SK-N-SH (cell line): ENCODE data around the gene ARHGAP11A. TPM values are rescaled to one million over a fixed set of nuclear protein-coding genes. Genes with fewer than 3 reads are reported as not detected.
A peak's percentile ranks its signal among the peaks of the same experiment; 100 is the strongest.

ENCODE experiments used
- CTCF ChIA-PET: fragments of 300-600, 350-600 bp; formaldehyde crosslinking; extraction: SDS; loops from one replicate; lab custom pipeline; 2021; lab: Yijun Ruan, JAX
- POLR2A ChIA-PET: fragments of 350-600 bp; sonication (Branson Sonifier 250); formaldehyde crosslinking; extraction: SDS; loops from one replicate; lab custom pipeline; 2020; ENCODE audit warnings: antibody characterized with exemption, inconsistent platforms; lab: Yijun Ruan, JAX
- DNase-seq: peaks from one replicate; pipeline ENCODE4 v3.0.0; 2012
- H2AFZ ChIP-seq: fragments of 200-600 bp; sonication (generic); 2 replicates; pipeline ENCODE4 v1.8.1; 2016; ENCODE audit warnings: antibody characterized with exemption, mild to moderate bottlenecking, low read depth
- H3F3A ChIP-seq: fragments of 200-600 bp; sonication (generic); replicated peaks from 2 replicates; pipeline ENCODE3; 2016; ENCODE audit warnings: antibody characterized with exemption, mild to moderate bottlenecking; ENCODE audit not compliant: insufficient read depth
- H3K27ac ChIP-seq, 2 experiments: fragments of 200-500 bp in 1 of 2; fragments of 200-600 bp in 1 of 2; sonication (Bioruptor generic) in 1 of 2; sonication (generic), shearing (Covaris generic) in 1 of 2; 2 replicates each; pipeline versions ENCODE4 v1.5.1 to v1.6.1; 2014 to 2016; ENCODE audit warnings: low read depth in 2 of 2, inconsistent platforms in 1 of 2, low read length in 1 of 2, mild to moderate bottlenecking in 1 of 2, mixed read lengths in 1 of 2
- H3K27me3 ChIP-seq: fragments of 200-600 bp; sonication (generic), shearing (Covaris generic); 2 replicates; pipeline ENCODE4 v1.6.1; 2016; ENCODE audit warnings: mixed run types; ENCODE audit not compliant: insufficient read depth
- H3K36me3 ChIP-seq, 2 experiments: fragments of 200-500 bp in 1 of 2; fragments of 200-600 bp in 1 of 2; sonication (Bioruptor generic) in 1 of 2; sonication (generic) in 1 of 2; replicated peaks in 1 of 2; 2 replicates each; pipeline versions ENCODE3 to v1.5.1; 2014 to 2016; ENCODE audit warnings: low read length in 1 of 2, mild to moderate bottlenecking in 1 of 2; ENCODE audit not compliant: insufficient read depth in 2 of 2, control insufficient read depth in 1 of 2
- H3K4me1 ChIP-seq, 2 experiments: fragments of 200-500 bp in 1 of 2; fragments of 200-600 bp in 1 of 2; sonication (Bioruptor generic) in 1 of 2; sonication (generic), shearing (Covaris generic) in 1 of 2; 2 replicates each; pipeline versions ENCODE4 v1.5.1 to v1.6.1; 2014 to 2016; ENCODE audit warnings: low read depth in 1 of 2, low read length in 1 of 2, mixed run types in 1 of 2; ENCODE audit not compliant: insufficient read depth in 2 of 2, control insufficient read depth in 1 of 2
- H3K4me2 ChIP-seq: fragments of 200-600 bp; sonication (generic), shearing (Covaris generic); 2 replicates; pipeline ENCODE4 v1.6.1; 2017; ENCODE audit warnings: mixed run types
- H3K4me3 ChIP-seq, 2 experiments: fragments of 200-500 bp in 1 of 2; fragments of 200-600 bp in 1 of 2; sonication (Bioruptor generic) in 1 of 2; sonication (generic), shearing (Covaris generic) in 1 of 2; 2 replicates each; pipeline versions ENCODE4 v1.5.1 to v1.8.1; 2014 to 2016; ENCODE audit warnings: low read depth in 2 of 2, inconsistent platforms in 1 of 2, low read length in 1 of 2, mild to moderate bottlenecking in 1 of 2, mixed read lengths in 1 of 2, moderate library complexity in 1 of 2
- H3K79me2 ChIP-seq: fragments of 200-600 bp; sonication (generic); 2 replicates; pipeline ENCODE4 v1.8.1; 2017; ENCODE audit warnings: mild to moderate bottlenecking; ENCODE audit not compliant: insufficient read depth
- H3K9ac ChIP-seq: fragments of 200-600 bp; sonication (generic); 2 replicates; pipeline ENCODE4 v1.6.1; 2017; ENCODE audit warnings: mixed run types
- H3K9me2 ChIP-seq: fragments of 200-600 bp; sonication (generic); 2 replicates; pipeline ENCODE4 v1.6.1; 2017; ENCODE audit warnings: mixed run types
- H3K9me3 ChIP-seq: fragments of 200-600 bp; sonication (generic); 2 replicates; pipeline ENCODE4 v1.6.1; 2017; ENCODE audit warnings: mixed run types, mild to moderate bottlenecking, moderate library complexity
- H4K20me1 ChIP-seq: fragments of 200-600 bp; sonication (generic); 2 replicates; pipeline ENCODE4 v1.6.1; 2017; ENCODE audit warnings: mild to moderate bottlenecking, mixed run types; ENCODE audit not compliant: insufficient read depth
- CHD2 ChIP-seq: fragments of 150-350 bp; IDR thresholded peaks from 2 replicates; pipeline ENCODE4 v1.6.1; 2018; ENCODE audit warnings: low read length; ENCODE audit not compliant: partially characterized antibody
- ELF1 ChIP-seq: IDR thresholded peaks from 2 replicates; pipeline ENCODE4 v1.4.0; 2012
- EP300 ChIP-seq, 2 experiments: IDR thresholded peaks; 2 replicates each; pipeline versions ENCODE4 v1.4.0 to v1.6.1; 2012; ENCODE audit warnings: borderline replicate concordance in 1 of 2, low read depth in 1 of 2, low read length in 1 of 2
- EZH2phosphoT487 ChIP-seq: fragments of 200-600 bp; sonication (generic); IDR thresholded peaks from 2 replicates; pipeline ENCODE4 v1.6.1; 2017; ENCODE audit warnings: low read depth, mixed run types, mild to moderate bottlenecking, antibody characterized with exemption, moderate library complexity, borderline replicate concordance
- FOXJ3 ChIP-seq: sonication (generic); formaldehyde crosslinking; IDR thresholded peaks from 2 replicates; pipeline ENCODE4 v1.5.1; 2020; ENCODE audit warnings: mild to moderate bottlenecking, missing genetic modification reagents
- GATA2 ChIP-seq: sonication (generic); formaldehyde crosslinking; IDR thresholded peaks from 2 replicates; pipeline ENCODE4 v1.5.0; 2020; ENCODE audit warnings: mild to moderate bottlenecking, missing genetic modification reagents
- MEF2A ChIP-seq: IDR thresholded peaks from 2 replicates; pipeline ENCODE4 v1.4.0; 2012; ENCODE audit warnings: low read depth, borderline replicate concordance
- MXI1 ChIP-seq: IDR thresholded peaks from 2 replicates; pipeline ENCODE4 v1.6.1; 2012; ENCODE audit warnings: mild to moderate bottlenecking, low read depth, low read length, improper control_type of control experiment
- NFIC ChIP-seq: IDR thresholded peaks from 2 replicates; pipeline ENCODE4 v1.4.0; 2012; ENCODE audit warnings: borderline replicate concordance
- POLR2AphosphoS5 ChIP-seq: IDR thresholded peaks from 2 replicates; pipeline ENCODE4 v1.6.1; 2012; ENCODE audit warnings: low read depth, low read length
- RAD21 ChIP-seq: IDR thresholded peaks from 2 replicates; pipeline ENCODE4 v1.6.1; 2012; ENCODE audit warnings: mild to moderate bottlenecking, low read length
- RFX5 ChIP-seq: IDR thresholded peaks from 2 replicates; pipeline ENCODE4 v1.6.1; 2012; ENCODE audit warnings: mild to moderate bottlenecking, improper control_type of control experiment, low read length
- RXRA ChIP-seq: IDR thresholded peaks from 2 replicates; pipeline ENCODE4 v1.4.0; 2012; ENCODE audit warnings: low read depth, mild to moderate bottlenecking, borderline replicate concordance
- SIN3A ChIP-seq: IDR thresholded peaks from 2 replicates; pipeline ENCODE4 v1.6.1; 2012; ENCODE audit warnings: low read depth, mild to moderate bottlenecking, low read length, moderate library complexity, borderline replicate concordance
- SMC3 ChIP-seq: IDR thresholded peaks from 2 replicates; pipeline ENCODE4 v1.6.1; 2012; ENCODE audit warnings: low read depth, low read length, improper control_type of control experiment
- TAF1 ChIP-seq: IDR thresholded peaks from 2 replicates; pipeline ENCODE4 v1.6.1; 2012; ENCODE audit warnings: low read depth, mild to moderate bottlenecking, low read length, moderate library complexity, borderline replicate concordance
- TCF12 ChIP-seq: IDR thresholded peaks from 2 replicates; pipeline ENCODE4 v1.4.0; 2012
- TEAD4 ChIP-seq: IDR thresholded peaks from 2 replicates; pipeline ENCODE4 v1.4.0; 2012; ENCODE audit warnings: mild to moderate bottlenecking, borderline replicate concordance; ENCODE audit not compliant: insufficient read depth
- YY1 ChIP-seq: IDR thresholded peaks from 2 replicates; pipeline ENCODE4 v1.4.0; 2012; ENCODE audit warnings: low read depth, mild to moderate bottlenecking
- WGBS: methylation state at CpG from one replicate; pipeline ENCODE4 v1.1.6; 2017; ENCODE audit warnings: low lambda C conversion rate; 5-methylcytosine and 5-hydroxymethylcytosine counted together
- polyA plus RNA-seq, 3 experiments: library from polyadenylated mRNA; depleted of rRNA; stranded (reverse); fragments of >200 nt; gene quantifications; 2 replicates each; pipeline ENCODE4 v1.2.3, GENCODE V29; 2012
- TF ChIP-seq, protein P1 (sequence below): fragments of 150-350 bp; IDR thresholded peaks from 2 replicates; pipeline ENCODE4 v1.6.1; 2016; ENCODE audit warnings: mild to moderate bottlenecking, low read depth, low read length
- TF ChIP-seq, protein P2 (sequence below): IDR thresholded peaks from 2 replicates; pipeline ENCODE4 v1.6.1; 2012; ENCODE audit warnings: mild to moderate bottlenecking, low read depth, low read length, moderate library complexity
- TF ChIP-seq, protein P3 (sequence below): fragments of 200-600 bp; sonication (generic); IDR thresholded peaks from 2 replicates; pipeline ENCODE4 v1.6.1; 2017; ENCODE audit warnings: antibody characterized with exemption, mild to moderate bottlenecking, moderate library complexity
- TF ChIP-seq, protein P4 (sequence below): IDR thresholded peaks from 2 replicates; pipeline ENCODE4 v1.4.0; 2012; ENCODE audit warnings: low read depth, borderline replicate concordance
- TF ChIP-seq, protein P5 (sequence below): IDR thresholded peaks from 2 replicates; pipeline ENCODE4 v1.4.0; 2012; ENCODE audit warnings: low read depth, borderline replicate concordance
- TF ChIP-seq, protein P6 (sequence below): IDR thresholded peaks from 2 replicates; pipeline ENCODE4 v1.4.0; 2012; ENCODE audit warnings: low read depth

ARHGAP11A gene
- polyA plus RNA-seq, 1 of the 3 experiments (the other 2 are of a cell fraction): 4.8 TPM

DNA sequence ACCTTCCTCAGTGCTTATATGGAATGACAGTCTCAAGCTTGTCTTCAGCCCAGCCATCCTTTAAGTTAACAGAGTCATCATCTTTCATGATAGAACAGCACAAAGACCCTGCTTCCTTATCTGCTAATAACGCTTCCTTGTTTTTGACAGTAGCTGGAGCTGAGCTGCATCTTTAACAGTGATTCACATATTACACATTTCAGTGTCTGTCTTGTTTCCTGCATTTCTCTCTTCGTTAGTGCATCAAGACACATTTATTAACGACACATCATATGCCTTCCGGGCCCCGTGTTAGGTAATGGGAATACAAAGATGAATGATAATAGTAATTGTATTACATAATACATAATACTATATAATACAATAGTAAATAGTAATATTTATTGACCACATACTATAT is 72.3 kb downstream of the ARHGAP11A start:
- no peak for DNase-seq
- CTCF ChIA-PET: interaction anchor here (0.5 to 2.3 kb wide), 3 partner anchors 18 to 25 kb away, joined by 3 to 8 read pairs (median 3); no protein-coding TSS in a partner anchor
- Histone ChIP-seq H3K9ac (peak overlapping the region; percentile 58; the same call in 1 of the 2 replicates), H3K4me3 (no peak overlapping the region), H3K27me3 (no peaks in the 10 kb centered on the region), H3K9me2 (no peaks in the 10 kb centered on the region), H3K4me1 (peaks cover 7 to 29% of the 10 kb centered on the region in 2 experiments), H3K4me2 (no peak overlapping the region), H3K79me2 (peaks cover 18% of the 10 kb centered on the region; the same call in 1 of the 2 replicates), H3K9me3 (no peaks in the 10 kb centered on the region), H3K27ac (peak overlapping the region; percentile 58 to 98), H3K36me3 (no peaks in the 10 kb centered on the region), H3F3A (peaks cover 47% of the 10 kb centered on the region), H2AFZ (no peak overlapping the region), H4K20me1 (no peaks in the 10 kb centered on the region)
- POLR2A ChIA-PET: no interaction called here
- WGBS: 13% methylated on average over 5 of the region's 5 CpGs
- no peak; the same call in 1 of the 2 replicates for TF ChIP-seq POLR2AphosphoS5
- TF ChIP-seq, protein P1, sequence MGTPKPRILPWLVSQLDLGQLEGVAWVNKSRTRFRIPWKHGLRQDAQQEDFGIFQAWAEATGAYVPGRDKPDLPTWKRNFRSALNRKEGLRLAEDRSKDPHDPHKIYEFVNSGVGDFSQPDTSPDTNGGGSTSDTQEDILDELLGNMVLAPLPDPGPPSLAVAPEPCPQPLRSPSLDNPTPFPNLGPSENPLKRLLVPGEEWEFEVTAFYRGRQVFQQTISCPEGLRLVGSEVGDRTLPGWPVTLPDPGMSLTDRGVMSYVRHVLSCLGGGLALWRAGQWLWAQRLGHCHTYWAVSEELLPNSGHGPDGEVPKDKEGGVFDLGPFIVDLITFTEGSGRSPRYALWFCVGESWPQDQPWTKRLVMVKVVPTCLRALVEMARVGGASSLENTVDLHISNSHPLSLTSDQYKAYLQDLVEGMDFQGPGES: no peak
- TF ChIP-seq, protein P2, sequence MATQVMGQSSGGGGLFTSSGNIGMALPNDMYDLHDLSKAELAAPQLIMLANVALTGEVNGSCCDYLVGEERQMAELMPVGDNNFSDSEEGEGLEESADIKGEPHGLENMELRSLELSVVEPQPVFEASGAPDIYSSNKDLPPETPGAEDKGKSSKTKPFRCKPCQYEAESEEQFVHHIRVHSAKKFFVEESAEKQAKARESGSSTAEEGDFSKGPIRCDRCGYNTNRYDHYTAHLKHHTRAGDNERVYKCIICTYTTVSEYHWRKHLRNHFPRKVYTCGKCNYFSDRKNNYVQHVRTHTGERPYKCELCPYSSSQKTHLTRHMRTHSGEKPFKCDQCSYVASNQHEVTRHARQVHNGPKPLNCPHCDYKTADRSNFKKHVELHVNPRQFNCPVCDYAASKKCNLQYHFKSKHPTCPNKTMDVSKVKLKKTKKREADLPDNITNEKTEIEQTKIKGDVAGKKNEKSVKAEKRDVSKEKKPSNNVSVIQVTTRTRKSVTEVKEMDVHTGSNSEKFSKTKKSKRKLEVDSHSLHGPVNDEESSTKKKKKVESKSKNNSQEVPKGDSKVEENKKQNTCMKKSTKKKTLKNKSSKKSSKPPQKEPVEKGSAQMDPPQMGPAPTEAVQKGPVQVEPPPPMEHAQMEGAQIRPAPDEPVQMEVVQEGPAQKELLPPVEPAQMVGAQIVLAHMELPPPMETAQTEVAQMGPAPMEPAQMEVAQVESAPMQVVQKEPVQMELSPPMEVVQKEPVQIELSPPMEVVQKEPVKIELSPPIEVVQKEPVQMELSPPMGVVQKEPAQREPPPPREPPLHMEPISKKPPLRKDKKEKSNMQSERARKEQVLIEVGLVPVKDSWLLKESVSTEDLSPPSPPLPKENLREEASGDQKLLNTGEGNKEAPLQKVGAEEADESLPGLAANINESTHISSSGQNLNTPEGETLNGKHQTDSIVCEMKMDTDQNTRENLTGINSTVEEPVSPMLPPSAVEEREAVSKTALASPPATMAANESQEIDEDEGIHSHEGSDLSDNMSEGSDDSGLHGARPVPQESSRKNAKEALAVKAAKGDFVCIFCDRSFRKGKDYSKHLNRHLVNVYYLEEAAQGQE: no peak
- TF ChIP-seq RFX5: no peak
- no peak for TF ChIP-seq SMC3
- no peak for TF ChIP-seq EZH2phosphoT487
- TF ChIP-seq YY1: no peak
- no peak; the same call in 1 of the 2 replicates for TF ChIP-seq NFIC
- TF ChIP-seq GATA2 (CRISPR knock-in tag): no peak
- no peak for TF ChIP-seq FOXJ3 (CRISPR knock-in tag)
- no peak for TF ChIP-seq ELF1
- no peak for TF ChIP-seq TAF1
- TF ChIP-seq, protein P3, sequence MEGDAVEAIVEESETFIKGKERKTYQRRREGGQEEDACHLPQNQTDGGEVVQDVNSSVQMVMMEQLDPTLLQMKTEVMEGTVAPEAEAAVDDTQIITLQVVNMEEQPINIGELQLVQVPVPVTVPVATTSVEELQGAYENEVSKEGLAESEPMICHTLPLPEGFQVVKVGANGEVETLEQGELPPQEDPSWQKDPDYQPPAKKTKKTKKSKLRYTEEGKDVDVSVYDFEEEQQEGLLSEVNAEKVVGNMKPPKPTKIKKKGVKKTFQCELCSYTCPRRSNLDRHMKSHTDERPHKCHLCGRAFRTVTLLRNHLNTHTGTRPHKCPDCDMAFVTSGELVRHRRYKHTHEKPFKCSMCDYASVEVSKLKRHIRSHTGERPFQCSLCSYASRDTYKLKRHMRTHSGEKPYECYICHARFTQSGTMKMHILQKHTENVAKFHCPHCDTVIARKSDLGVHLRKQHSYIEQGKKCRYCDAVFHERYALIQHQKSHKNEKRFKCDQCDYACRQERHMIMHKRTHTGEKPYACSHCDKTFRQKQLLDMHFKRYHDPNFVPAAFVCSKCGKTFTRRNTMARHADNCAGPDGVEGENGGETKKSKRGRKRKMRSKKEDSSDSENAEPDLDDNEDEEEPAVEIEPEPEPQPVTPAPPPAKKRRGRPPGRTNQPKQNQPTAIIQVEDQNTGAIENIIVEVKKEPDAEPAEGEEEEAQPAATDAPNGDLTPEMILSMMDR: no peak
- TF ChIP-seq, protein P4, sequence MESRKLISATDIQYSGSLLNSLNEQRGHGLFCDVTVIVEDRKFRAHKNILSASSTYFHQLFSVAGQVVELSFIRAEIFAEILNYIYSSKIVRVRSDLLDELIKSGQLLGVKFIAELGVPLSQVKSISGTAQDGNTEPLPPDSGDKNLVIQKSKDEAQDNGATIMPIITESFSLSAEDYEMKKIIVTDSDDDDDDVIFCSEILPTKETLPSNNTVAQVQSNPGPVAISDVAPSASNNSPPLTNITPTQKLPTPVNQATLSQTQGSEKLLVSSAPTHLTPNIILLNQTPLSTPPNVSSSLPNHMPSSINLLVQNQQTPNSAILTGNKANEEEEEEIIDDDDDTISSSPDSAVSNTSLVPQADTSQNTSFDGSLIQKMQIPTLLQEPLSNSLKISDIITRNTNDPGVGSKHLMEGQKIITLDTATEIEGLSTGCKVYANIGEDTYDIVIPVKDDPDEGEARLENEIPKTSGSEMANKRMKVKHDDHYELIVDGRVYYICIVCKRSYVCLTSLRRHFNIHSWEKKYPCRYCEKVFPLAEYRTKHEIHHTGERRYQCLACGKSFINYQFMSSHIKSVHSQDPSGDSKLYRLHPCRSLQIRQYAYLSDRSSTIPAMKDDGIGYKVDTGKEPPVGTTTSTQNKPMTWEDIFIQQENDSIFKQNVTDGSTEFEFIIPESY: no peak
- TF ChIP-seq MEF2A: no peak
- TF ChIP-seq CHD2: no peak
- peak; percentile 18; the same call in 1 of the 2 replicates for TF ChIP-seq TEAD4
- TF ChIP-seq EP300 (IDR thresholded peaks at IDR 0.05; ENCODE audit: borderline replicate concordance in 1 of 2, low read depth in 1 of 2, low read length in 1 of 2): peak; percentile 14 to 73; a peak in 2 of 4 replicates
- no peak for TF ChIP-seq RXRA
- TF ChIP-seq RAD21: no peak
- TF ChIP-seq MXI1: no peak
- TF ChIP-seq, protein P5, sequence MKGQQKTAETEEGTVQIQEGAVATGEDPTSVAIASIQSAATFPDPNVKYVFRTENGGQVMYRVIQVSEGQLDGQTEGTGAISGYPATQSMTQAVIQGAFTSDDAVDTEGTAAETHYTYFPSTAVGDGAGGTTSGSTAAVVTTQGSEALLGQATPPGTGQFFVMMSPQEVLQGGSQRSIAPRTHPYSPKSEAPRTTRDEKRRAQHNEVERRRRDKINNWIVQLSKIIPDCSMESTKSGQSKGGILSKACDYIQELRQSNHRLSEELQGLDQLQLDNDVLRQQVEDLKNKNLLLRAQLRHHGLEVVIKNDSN: no peak
- TF ChIP-seq, protein P6, sequence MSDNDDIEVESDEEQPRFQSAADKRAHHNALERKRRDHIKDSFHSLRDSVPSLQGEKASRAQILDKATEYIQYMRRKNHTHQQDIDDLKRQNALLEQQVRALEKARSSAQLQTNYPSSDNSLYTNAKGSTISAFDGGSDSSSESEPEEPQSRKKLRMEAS: 0 out of 2 replicates have a peak, but pooled peaks have one; percentile 20
- TF ChIP-seq TCF12: peak; percentile 74
- TF ChIP-seq SIN3A: no peak
